GM23338 (cell line): ENCODE data around the gene PTPRE. TPM values are rescaled to one million over a fixed set of nuclear protein-coding genes. Genes with fewer than 3 reads are reported as not detected.

Experiments used
- ATAC-seq: fragments of 200-7000 bp; cut with Tn5 transposase; 3 replicates; pipeline ENCODE4 v1.9.1; 2020
- DNase-seq: peaks from one replicate; pipeline ENCODE4 v3.0.0-alpha.2; 2015; ENCODE audit warnings: low spot score
- H2AFZ ChIP-seq: fragments of 200-600 bp; sonication (generic); 2 replicates; pipeline ENCODE4 v1.8.0; 2016; ENCODE audit warnings: antibody characterized with exemption, mild to moderate bottlenecking, moderate library complexity
- H3F3A ChIP-seq: fragments of 200-600 bp; sonication (generic); replicated peaks from 2 replicates; pipeline ENCODE4 v1.8.0; 2017; ENCODE audit warnings: antibody characterized with exemption, mixed run types, low read depth
- H3K27ac ChIP-seq: fragments of 200-600 bp; sonication (generic); 2 replicates; pipeline ENCODE4 v1.6.1; 2016; ENCODE audit warnings: low read depth
- H3K27me3 ChIP-seq: fragments of 200-600 bp; sonication (generic); 2 replicates; pipeline ENCODE4 v1.8.0; 2016; ENCODE audit warnings: mild to moderate bottlenecking, mixed run types, moderate library complexity; ENCODE audit not compliant: insufficient read depth
- H3K36me3 ChIP-seq: fragments of 200-600 bp; sonication (generic); 2 replicates; pipeline ENCODE4 v1.8.0; 2016; ENCODE audit warnings: mild to moderate bottlenecking; ENCODE audit not compliant: insufficient read depth
- H3K4me1 ChIP-seq: fragments of 200-600 bp; sonication (generic); 2 replicates; pipeline ENCODE4 v1.8.0; 2016; ENCODE audit warnings: mild to moderate bottlenecking, moderate library complexity; ENCODE audit not compliant: insufficient read depth
- H3K4me2 ChIP-seq: fragments of 200-600 bp; sonication (generic); 2 replicates; pipeline ENCODE4 v1.7.1; 2017; ENCODE audit warnings: mixed run types
- H3K4me3 ChIP-seq: fragments of 200-600 bp; sonication (generic); 2 replicates; pipeline ENCODE4 v1.6.1; 2016; ENCODE audit warnings: mixed run types
- H3K79me2 ChIP-seq: fragments of 200-600 bp; sonication (generic); replicated peaks from 2 replicates; pipeline ENCODE4 v1.8.0; 2017; ENCODE audit warnings: mild to moderate bottlenecking; ENCODE audit not compliant: insufficient read depth
- H3K9me2 ChIP-seq: fragments of 200-600 bp; sonication (generic); 2 replicates; pipeline ENCODE4 v1.8.0; 2017; ENCODE audit not compliant: insufficient read depth
- H4K20me1 ChIP-seq: fragments of 200-600 bp; sonication (generic); replicated peaks from 2 replicates; pipeline ENCODE4 v1.8.0; 2017; ENCODE audit warnings: mild to moderate bottlenecking; ENCODE audit not compliant: insufficient read depth
- H3K27ac Mint-ChIP-seq: 2 replicates; pipeline ENCODE4 v1.8.0; 2020; ENCODE audit warnings: inconsistent platforms, mild to moderate bottlenecking, moderate library complexity, mixed read lengths
- H3K27me3 Mint-ChIP-seq: 3 replicates; pipeline ENCODE4 v1.8.0; 2022; ENCODE audit warnings: low read depth, mild to moderate bottlenecking, moderate library complexity, mixed read lengths, inconsistent platforms; ENCODE audit not compliant: insufficient read depth, poor library complexity
- H3K36me3 Mint-ChIP-seq: 3 replicates; pipeline ENCODE4 v1.8.0; 2021; ENCODE audit warnings: low read depth, mild to moderate bottlenecking, inconsistent platforms, moderate library complexity, mixed read lengths
- H3K4me1 Mint-ChIP-seq: 3 replicates; pipeline ENCODE4 v1.8.0; 2020; ENCODE audit warnings: mild to moderate bottlenecking, inconsistent platforms, mixed read lengths
- H3K4me3 Mint-ChIP-seq: 3 replicates; pipeline ENCODE4 v1.8.0; 2021; ENCODE audit warnings: moderate library complexity, mild to moderate bottlenecking, inconsistent platforms, mixed read lengths
- H3K9me3 Mint-ChIP-seq: 3 replicates; pipeline ENCODE4 v1.8.0; 2020; ENCODE audit warnings: moderate library complexity, mild to moderate bottlenecking, inconsistent platforms, mixed read lengths
- CREB1 ChIP-seq: fragments of 250-450 bp; sonication (Bioruptor Pico); IDR thresholded peaks from 2 replicates; pipeline ENCODE4 v1.5.0; 2020; ENCODE audit warnings: low read depth, mild to moderate bottlenecking, moderate library complexity
- EZH2 ChIP-seq: fragments of 200-600 bp; sonication (generic); IDR thresholded peaks from one replicate; pipeline ENCODE4 v1.8.0; 2017; ENCODE audit warnings: antibody characterized with exemption, mild to moderate bottlenecking, low read depth; ENCODE audit not compliant: unreplicated experiment
- EZH2phosphoT487 ChIP-seq: fragments of 200-600 bp; sonication (generic); IDR thresholded peaks from one replicate; pipeline ENCODE4 v1.8.1; 2018; ENCODE audit warnings: antibody characterized with exemption; ENCODE audit not compliant: unreplicated experiment
- JUNB ChIP-seq: IDR thresholded peaks from one replicate; pipeline ENCODE4 v1.6.1; 2016; ENCODE audit warnings: antibody characterized with exemption; ENCODE audit not compliant: unreplicated experiment
- NANOG ChIP-seq: IDR thresholded peaks from 2 replicates; pipeline ENCODE4 v1.6.1; 2016; ENCODE audit warnings: antibody characterized with exemption, borderline replicate concordance
- POLR2AphosphoS5 ChIP-seq: IDR thresholded peaks from 2 replicates; pipeline ENCODE4 v1.6.1; 2016; ENCODE audit warnings: antibody characterized with exemption, low read depth
- STAT1 ChIP-seq: IDR thresholded peaks from one replicate; pipeline ENCODE4 v1.6.1; 2016; ENCODE audit warnings: antibody characterized with exemption; ENCODE audit not compliant: unreplicated experiment
- ZNF114 ChIP-seq: fragments of 250-450 bp; sonication (Bioruptor Pico); IDR thresholded peaks from 2 replicates; pipeline ENCODE4 v1.5.0; 2020; ENCODE audit warnings: mild to moderate bottlenecking, moderate library complexity
- ZNF331 ChIP-seq: fragments of 250-450 bp; sonication (Bioruptor Pico); IDR thresholded peaks from 2 replicates; pipeline ENCODE4 v1.5.0; 2020; ENCODE audit warnings: low read depth, mild to moderate bottlenecking, moderate library complexity
- polyA plus RNA-seq: library from polyadenylated mRNA; unstranded; fragments of >200 nt; fragmentation: Nextera tagmentation; extraction: Ambion mirVana; gene quantifications from 2 replicates; pipeline ENCODE4 v1.2.1, GENCODE V29; 2016
- total RNA-seq: library from RNA; depleted of rRNA; stranded (reverse); fragments of >200 nt; shearing (Covaris generic); gene quantifications from 2 replicates; pipeline ENCODE4 v1.2.3, GENCODE V29; 2014
- TF ChIP-seq, protein P1 (sequence below): IDR thresholded peaks from one replicate; pipeline ENCODE4 v1.6.1; 2018; ENCODE audit warnings: antibody characterized with exemption; ENCODE audit not compliant: unreplicated experiment
- TF ChIP-seq, protein P2 (sequence below), 2 experiments: fragments of 200-600 bp in 1 of 2; sonication (generic) in 1 of 2; conservative IDR thresholded peaks; 2 replicates each; pipeline versions ENCODE4 v1.5.1 to v1.6.1; 2016 to 2017; ENCODE audit warnings: antibody characterized with exemption in 2 of 2, low read depth in 2 of 2, mild to moderate bottlenecking in 2 of 2, moderate library complexity in 1 of 2
- TF ChIP-seq, protein P3 (sequence below): fragments of 250-450 bp; sonication (Bioruptor Pico); IDR thresholded peaks from 2 replicates; pipeline ENCODE4 v1.5.0; 2020; ENCODE audit warnings: mild to moderate bottlenecking, moderate library complexity
- TF ChIP-seq, protein P4 (sequence below): IDR thresholded peaks from 2 replicates; pipeline ENCODE4 v1.6.1; 2016; ENCODE audit warnings: antibody characterized with exemption

Gene PTPRE
- total and polyA plus RNA-seq, 2 experiments from 2014 or later: 0.34 to 0.42 TPM

DNA sequence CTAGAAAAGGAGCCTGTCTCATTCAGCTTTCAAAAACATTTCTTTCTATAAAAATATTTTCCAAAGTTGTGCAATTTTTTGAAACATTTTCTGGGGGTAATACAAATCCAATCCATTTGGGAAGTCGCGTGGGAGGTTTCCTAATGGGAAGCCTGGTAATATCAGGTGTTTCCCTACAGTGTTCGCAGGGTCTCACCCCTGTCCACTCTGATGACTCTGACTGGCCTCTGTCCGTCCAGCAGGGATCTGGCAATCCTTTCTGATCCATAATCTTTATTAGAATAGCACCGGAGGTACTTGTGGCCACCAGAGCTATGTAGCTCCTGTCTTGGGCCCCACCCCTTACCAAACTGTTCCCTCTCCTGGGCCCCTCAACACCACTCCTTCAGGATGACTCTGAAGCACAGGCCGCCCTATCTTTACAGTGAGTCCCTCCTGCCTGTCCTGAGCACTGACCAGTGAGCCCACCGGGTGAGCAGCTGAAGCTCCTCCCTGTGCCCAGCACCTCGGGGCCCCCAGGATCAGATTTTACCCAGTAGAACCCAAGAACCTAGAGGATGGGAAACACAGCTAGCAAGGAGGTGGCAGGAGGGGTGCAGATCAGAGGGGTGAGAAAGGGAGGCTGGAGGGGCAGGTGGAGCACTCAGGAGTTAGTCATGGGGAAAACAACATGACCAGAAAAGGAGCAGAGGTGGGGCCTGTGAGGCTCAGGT, 84.8 kb downstream of the PTPRE start:
- DNase-seq (no peak), ATAC-seq (no peak)
- Histone ChIP-seq H3K27ac (no peak overlapping the region), H3F3A (no peaks in the 10 kb centered on the region), H3K36me3 (no peaks in the 10 kb centered on the region), H3K4me1 (no peaks in the 10 kb centered on the region), H3K4me2 (no peak overlapping the region), H2AFZ (no peak overlapping the region), H3K79me2 (no peaks in the 10 kb centered on the region), H3K4me3 (no peak overlapping the region), H3K27me3 (no peaks in the 10 kb centered on the region), H4K20me1 (no peaks in the 10 kb centered on the region), H3K9me2 (no peaks in the 10 kb centered on the region)
- no peaks in the 10 kb centered on the region for H3K9me3 Mint-ChIP-seq
- H3K4me3 Mint-ChIP-seq: no peak overlapping the region
- peaks cover 5% of the 10 kb centered on the region for H3K27me3 Mint-ChIP-seq
- no peak overlapping the region for H3K27ac Mint-ChIP-seq
- H3K4me1 Mint-ChIP-seq: peaks cover 8% of the 10 kb centered on the region; the same call in 1 of the 3 replicates
- H3K36me3 Mint-ChIP-seq: no peaks in the 10 kb centered on the region
- TF ChIP-seq ZNF114 (CRISPR knock-in tag) (no peak), ZNF331 (CRISPR knock-in tag) (no peak), STAT1 (no peak), EZH2phosphoT487 (no peak), POLR2AphosphoS5 (no peak), JUNB (no peak), CREB1 (CRISPR knock-in tag) (no peak), EZH2 (no peak), NANOG (no peak)
- TF ChIP-seq, protein P1, sequence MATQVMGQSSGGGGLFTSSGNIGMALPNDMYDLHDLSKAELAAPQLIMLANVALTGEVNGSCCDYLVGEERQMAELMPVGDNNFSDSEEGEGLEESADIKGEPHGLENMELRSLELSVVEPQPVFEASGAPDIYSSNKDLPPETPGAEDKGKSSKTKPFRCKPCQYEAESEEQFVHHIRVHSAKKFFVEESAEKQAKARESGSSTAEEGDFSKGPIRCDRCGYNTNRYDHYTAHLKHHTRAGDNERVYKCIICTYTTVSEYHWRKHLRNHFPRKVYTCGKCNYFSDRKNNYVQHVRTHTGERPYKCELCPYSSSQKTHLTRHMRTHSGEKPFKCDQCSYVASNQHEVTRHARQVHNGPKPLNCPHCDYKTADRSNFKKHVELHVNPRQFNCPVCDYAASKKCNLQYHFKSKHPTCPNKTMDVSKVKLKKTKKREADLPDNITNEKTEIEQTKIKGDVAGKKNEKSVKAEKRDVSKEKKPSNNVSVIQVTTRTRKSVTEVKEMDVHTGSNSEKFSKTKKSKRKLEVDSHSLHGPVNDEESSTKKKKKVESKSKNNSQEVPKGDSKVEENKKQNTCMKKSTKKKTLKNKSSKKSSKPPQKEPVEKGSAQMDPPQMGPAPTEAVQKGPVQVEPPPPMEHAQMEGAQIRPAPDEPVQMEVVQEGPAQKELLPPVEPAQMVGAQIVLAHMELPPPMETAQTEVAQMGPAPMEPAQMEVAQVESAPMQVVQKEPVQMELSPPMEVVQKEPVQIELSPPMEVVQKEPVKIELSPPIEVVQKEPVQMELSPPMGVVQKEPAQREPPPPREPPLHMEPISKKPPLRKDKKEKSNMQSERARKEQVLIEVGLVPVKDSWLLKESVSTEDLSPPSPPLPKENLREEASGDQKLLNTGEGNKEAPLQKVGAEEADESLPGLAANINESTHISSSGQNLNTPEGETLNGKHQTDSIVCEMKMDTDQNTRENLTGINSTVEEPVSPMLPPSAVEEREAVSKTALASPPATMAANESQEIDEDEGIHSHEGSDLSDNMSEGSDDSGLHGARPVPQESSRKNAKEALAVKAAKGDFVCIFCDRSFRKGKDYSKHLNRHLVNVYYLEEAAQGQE: no peak
- TF ChIP-seq, protein P2, sequence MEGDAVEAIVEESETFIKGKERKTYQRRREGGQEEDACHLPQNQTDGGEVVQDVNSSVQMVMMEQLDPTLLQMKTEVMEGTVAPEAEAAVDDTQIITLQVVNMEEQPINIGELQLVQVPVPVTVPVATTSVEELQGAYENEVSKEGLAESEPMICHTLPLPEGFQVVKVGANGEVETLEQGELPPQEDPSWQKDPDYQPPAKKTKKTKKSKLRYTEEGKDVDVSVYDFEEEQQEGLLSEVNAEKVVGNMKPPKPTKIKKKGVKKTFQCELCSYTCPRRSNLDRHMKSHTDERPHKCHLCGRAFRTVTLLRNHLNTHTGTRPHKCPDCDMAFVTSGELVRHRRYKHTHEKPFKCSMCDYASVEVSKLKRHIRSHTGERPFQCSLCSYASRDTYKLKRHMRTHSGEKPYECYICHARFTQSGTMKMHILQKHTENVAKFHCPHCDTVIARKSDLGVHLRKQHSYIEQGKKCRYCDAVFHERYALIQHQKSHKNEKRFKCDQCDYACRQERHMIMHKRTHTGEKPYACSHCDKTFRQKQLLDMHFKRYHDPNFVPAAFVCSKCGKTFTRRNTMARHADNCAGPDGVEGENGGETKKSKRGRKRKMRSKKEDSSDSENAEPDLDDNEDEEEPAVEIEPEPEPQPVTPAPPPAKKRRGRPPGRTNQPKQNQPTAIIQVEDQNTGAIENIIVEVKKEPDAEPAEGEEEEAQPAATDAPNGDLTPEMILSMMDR (conservative IDR thresholded peaks at IDR 0.05; ENCODE audit: low read depth in 2 of 2): no peak
- TF ChIP-seq, protein P3, sequence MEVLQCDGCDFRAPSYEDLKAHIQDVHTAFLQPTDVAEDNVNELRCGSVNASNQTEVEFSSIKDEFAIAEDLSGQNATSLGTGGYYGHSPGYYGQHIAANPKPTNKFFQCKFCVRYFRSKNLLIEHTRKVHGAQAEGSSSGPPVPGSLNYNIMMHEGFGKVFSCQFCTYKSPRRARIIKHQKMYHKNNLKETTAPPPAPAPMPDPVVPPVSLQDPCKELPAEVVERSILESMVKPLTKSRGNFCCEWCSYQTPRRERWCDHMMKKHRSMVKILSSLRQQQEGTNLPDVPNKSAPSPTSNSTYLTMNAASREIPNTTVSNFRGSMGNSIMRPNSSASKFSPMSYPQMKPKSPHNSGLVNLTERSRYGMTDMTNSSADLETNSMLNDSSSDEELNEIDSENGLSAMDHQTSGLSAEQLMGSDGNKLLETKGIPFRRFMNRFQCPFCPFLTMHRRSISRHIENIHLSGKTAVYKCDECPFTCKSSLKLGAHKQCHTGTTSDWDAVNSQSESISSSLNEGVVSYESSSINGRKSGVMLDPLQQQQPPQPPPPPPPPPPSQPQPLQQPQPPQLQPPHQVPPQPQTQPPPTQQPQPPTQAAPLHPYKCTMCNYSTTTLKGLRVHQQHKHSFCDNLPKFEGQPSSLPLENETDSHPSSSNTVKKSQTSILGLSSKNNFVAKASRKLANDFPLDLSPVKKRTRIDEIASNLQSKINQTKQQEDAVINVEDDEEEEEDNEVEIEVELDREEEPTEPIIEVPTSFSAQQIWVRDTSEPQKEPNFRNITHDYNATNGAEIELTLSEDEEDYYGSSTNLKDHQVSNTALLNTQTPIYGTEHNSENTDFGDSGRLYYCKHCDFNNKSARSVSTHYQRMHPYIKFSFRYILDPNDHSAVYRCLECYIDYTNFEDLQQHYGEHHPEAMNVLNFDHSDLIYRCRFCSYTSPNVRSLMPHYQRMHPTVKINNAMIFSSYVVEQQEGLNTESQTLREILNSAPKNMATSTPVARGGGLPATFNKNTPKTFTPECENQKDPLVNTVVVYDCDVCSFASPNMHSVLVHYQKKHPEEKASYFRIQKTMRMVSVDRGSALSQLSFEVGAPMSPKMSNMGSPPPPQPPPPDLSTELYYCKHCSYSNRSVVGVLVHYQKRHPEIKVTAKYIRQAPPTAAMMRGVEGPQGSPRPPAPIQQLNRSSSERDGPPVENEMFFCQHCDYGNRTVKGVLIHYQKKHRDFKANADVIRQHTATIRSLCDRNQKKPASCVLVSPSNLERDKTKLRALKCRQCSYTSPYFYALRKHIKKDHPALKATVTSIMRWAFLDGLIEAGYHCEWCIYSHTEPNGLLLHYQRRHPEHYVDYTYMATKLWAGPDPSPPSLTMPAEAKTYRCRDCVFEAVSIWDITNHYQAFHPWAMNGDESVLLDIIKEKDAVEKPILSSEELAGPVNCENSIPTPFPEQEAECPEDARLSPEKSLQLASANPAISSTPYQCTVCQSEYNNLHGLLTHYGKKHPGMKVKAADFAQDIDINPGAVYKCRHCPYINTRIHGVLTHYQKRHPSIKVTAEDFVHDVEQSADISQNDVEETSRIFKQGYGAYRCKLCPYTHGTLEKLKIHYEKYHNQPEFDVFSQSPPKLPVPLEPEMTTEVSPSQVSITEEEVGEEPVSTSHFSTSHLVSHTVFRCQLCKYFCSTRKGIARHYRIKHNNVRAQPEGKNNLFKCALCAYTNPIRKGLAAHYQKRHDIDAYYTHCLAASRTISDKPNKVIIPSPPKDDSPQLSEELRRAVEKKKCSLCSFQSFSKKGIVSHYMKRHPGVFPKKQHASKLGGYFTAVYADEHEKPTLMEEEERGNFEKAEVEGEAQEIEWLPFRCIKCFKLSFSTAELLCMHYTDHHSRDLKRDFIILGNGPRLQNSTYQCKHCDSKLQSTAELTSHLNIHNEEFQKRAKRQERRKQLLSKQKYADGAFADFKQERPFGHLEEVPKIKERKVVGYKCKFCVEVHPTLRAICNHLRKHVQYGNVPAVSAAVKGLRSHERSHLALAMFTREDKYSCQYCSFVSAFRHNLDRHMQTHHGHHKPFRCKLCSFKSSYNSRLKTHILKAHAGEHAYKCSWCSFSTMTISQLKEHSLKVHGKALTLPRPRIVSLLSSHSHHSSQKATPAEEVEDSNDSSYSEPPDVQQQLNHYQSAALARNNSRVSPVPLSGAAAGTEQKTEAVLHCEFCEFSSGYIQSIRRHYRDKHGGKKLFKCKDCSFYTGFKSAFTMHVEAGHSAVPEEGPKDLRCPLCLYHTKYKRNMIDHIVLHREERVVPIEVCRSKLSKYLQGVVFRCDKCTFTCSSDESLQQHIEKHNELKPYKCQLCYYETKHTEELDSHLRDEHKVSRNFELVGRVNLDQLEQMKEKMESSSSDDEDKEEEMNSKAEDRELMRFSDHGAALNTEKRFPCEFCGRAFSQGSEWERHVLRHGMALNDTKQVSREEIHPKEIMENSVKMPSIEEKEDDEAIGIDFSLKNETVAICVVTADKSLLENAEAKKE: no peak
- TF ChIP-seq, protein P4, sequence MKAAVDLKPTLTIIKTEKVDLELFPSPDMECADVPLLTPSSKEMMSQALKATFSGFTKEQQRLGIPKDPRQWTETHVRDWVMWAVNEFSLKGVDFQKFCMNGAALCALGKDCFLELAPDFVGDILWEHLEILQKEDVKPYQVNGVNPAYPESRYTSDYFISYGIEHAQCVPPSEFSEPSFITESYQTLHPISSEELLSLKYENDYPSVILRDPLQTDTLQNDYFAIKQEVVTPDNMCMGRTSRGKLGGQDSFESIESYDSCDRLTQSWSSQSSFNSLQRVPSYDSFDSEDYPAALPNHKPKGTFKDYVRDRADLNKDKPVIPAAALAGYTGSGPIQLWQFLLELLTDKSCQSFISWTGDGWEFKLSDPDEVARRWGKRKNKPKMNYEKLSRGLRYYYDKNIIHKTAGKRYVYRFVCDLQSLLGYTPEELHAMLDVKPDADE: no peak
